GM18870 (cell line): ENCODE results near the gene ANXA8.
"Not testable (repeated sequence)": the region's sequence is repeated elsewhere in the genome, so short reads cannot be mapped to it uniquely, and the experiment has no call there.

Source experiments
- ATAC-seq: cut with Tn5 transposase; IDR thresholded peaks from one replicate; pipeline ENCODE4 v1.9.1; 2021; ENCODE audit warnings: moderate library complexity; ENCODE audit not compliant: unreplicated experiment

Gene ANXA8, protein sequence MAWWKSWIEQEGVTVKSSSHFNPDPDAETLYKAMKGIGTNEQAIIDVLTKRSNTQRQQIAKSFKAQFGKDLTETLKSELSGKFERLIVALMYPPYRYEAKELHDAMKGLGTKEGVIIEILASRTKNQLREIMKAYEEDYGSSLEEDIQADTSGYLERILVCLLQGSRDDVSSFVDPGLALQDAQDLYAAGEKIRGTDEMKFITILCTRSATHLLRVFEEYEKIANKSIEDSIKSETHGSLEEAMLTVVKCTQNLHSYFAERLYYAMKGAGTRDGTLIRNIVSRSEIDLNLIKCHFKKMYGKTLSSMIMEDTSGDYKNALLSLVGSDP

DNA sequence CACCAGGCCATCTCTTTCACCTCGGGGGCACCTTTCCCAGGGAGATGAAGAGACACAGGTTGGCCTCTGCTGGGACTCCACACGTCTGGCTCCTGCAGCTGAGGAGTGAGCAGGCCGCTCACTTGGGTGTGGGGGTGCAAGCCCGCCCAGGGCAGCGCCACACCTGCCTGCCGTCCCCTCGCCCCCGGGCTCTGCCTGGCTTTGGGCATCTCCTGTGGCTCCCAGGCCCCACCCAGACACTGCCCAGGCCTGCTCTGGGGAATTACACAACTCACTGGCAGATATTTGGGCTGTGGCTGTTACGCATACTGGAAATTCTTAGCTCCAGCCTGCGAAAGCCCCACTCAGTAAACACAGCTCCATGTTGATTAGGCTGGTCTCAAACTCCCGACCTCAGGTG lies at the start of gene ANXA8:
Gene ANXA8, minus strand, starts transcription at position 193 of the 400 bp plus-strand sequence. Its CDS starts 182 bp downstream, at position 11.
- not testable (repeated sequence) for ATAC-seq

DNA sequence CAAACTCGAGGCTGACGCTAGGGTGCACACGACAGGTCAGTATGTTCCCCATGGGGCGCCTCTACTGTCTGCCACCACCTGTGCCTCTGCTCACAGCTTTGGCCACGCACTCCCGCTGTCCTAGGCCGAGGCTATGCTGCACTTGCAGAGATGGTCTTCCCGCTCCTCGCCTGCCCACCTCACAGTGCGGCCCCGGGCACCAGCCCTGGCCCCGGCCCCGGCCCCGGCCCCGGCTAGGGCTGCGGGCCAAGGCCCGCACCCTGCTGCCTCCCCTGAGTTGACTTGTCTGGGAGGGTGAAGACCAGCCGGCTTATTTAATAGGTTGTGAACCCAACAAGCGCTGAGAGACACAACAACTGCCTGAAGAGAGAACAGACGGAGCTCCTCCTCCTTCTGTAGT lies 39.6 kb upstream of the ANXA8 start, which contains the start of gene AGAP9:
Gene AGAP9, minus strand, starts transcription at position 164 of the 400 bp plus-strand sequence. Its CDS starts 112 bp downstream, at position 52.
- not testable (repeated sequence) for ATAC-seq

DNA sequence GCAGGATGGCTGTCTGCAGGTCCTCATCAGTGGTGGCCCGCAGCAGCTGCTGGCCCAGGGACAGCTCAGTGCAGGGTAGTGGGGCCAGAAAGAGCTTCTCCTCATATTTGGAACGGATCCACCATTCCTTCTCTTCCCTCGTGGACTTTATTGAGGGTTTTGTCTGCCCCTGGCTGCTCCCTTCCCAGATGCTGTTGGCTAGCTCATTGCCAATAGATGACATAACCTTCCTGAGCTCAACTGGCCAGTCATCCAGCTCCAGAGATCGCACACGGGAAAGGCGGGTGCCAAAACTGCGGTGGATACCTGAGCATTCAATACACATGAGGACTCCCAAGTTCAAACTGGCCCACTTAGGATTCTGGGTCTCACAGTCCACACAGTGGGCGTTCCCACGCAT lies 18.4 kb upstream of the ANXA8 start:
- ATAC-seq = not testable (repeated sequence)

DNA sequence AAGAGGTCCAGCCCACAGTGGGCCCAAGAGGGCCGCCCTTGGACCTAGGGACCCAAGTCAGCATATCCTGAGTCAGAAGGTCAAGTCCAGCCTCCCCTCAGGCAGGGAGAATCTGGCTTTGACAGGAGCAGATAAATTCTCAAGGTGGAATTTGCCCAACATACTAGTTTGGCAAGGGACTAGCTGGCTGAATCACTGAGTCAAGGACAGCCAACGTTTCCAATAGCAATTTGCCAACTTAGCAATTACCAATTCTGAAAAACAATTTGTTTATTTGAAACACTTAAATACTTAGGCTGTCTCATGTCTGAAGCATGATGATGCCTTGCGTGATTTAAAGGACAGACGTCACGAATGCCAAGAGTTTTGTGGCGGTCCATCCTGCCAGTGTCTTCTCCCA lies 10.3 kb upstream of the ANXA8 start:
- ATAC-seq = not testable (repeated sequence)

DNA sequence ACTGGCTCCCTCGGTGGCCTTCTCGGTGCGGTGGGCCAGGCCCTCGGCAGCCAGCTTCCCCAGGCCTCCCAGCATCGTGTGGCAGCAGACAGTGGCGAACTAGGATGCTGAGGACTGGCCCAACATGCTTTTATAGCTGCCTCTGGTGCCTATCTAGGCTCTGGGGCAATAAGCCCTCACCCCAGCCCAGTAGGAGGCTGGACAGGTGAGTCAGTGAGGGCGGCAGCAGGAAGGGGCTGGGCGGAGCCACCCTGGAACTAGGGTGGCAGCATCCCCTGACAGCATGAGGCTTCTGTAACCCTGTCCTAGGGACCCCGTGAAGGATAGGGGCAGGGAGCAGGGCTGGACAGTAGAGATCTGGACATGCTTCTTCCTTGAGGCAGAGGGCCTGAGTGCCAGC lies 7.7 kb upstream of the ANXA8 start, which contains the start of gene FAM25G:
Gene FAM25G, minus strand, starts transcription at position 101 of the 400 bp plus-strand sequence. Its CDS starts 26 bp downstream, at position 75.
- ATAC-seq = not testable (repeated sequence)

DNA sequence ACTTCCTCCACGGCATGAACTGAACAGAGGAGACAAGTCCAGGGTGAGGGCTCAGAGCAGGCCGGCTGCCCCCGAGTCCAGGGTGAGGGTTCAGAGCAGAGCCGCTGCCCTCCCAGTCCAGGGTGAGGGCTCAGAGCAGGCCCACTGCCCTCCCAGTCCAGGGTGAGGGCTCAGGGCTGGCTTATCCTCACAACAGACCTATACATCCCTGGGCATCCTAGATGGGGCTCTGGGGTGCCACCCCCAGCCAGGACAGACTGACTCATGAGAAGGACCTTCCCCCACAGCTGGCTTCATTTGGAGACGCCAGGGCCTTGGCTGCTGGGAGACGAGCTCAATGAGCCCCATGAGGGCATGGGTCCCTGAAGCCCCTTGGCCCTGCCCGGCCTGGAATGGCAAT lies 5.7 kb upstream of the ANXA8 start:
- not testable (repeated sequence) for ATAC-seq

GRCh38 chr10:47485943-47486342 lies 2.0 kb upstream of the ANXA8 start:
- not testable (repeated sequence) for ATAC-seq

DNA sequence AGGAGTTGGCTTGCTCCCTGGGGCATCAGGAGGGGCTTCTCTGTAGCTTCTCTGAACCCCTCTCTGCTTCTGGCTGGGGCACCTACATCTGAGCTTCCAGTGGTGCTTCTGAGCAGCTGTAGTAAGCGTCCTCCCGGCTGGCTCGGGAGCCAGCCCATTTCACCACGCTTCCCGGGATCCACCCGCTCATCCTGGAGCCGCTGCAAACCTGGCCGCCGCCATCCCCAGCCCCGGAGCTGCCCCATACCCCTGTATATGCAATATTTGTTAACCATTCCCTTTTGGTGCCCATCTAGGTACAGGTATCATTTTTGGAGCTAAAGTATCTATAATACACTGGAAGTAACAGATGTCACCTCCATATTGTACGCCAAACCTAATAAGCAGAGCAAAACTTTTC lies 871 bp upstream of the ANXA8 start:
- not testable (repeated sequence) for ATAC-seq

- ATAC-seq = not testable (repeated sequence)
These were observed 1.5 kb downstream of the ANXA8 start for GRCh38 chr10:47482367-47482766.

DNA sequence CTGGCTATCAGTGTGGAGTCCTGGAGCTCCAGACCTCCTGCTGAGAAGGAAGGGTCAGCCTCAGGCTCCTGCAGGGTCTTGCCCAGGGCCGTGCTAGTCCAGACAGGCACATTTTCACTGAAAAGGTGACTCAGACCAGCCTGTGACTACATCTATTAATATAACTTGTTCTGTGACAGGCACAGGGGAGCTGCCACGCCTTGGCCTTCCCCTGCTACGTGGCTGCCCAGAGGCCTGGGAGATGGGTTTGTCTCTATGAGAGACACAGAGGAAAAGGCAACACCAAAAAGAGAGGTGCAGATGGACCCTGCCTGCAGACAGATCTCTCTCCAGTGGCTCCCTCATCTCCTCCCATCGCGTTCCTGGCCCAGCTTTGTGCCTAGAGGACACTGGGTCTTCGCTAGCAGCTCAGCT lies 2.1 kb downstream of the ANXA8 start:
- ATAC-seq = not testable (repeated sequence)

GRCh38 chr10:47481182-47481766 lies 2.6 kb downstream of the ANXA8 start:
- ATAC-seq = not testable (repeated sequence)

DNA sequence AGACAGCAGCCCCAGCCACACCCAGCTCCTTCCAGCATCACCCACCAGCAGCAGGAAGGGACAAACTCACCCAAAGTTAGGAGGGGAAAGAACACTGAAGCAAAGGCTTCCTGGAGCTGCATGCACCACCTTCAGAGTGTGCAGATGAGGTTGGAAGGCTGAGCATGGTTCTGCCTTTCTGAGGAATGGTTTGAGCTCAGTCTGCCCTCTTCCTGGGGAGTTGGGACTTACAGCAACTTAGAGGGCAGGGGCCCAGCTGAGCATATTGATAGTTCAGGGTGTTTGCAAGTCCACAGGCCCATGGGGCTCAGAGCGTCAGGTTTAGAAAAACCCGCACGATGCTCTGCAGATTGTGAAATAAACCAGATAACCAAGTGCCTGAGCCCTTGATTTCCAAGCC lies 3.8 kb downstream of the ANXA8 start:
- not testable (repeated sequence) for ATAC-seq

- not testable (repeated sequence) for ATAC-seq
These were observed 5.8 kb downstream of the ANXA8 start for GRCh38 chr10:47478114-47478513.

DNA sequence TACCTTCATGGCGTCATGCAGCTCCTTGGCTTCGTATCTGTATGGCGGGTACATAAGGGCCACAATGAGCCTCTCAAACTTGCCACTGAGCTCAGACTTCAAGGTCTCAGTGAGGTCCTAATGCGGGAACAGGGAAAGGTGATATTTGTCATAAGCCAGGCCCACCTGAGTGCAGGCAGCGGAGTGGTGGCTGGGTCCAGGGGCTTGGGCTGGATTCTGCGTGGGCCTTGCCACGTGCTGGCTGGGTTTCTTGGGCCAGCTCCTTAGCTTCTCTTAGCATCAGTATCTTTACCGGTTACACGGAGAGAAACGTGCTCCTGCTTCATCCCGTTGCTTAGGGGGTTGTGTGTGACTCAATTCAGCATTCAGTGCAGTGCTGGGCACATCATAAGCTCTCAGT lies 6.8 kb downstream of the ANXA8 start:
- ATAC-seq = not testable (repeated sequence)

DNA sequence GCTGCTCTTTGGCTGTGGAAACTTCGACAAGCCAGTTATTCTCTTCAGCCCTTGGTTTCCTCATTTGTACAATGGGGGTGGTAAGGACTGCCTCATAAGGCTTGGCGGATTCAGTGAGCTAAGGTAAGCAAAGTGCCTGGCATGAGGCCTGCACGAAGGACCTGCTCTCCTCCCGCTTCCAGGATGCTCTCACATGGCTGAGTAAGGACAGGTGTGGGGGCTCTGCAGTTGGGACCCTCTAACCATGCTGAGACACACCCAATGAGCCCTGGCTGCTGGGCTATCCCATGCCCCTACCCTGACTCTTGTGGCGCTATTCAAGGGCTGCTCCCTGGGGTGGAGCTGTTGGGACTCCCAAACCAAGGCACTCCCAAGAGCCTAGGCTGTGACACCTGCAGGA lies 8.8 kb downstream of the ANXA8 start:
- ATAC-seq = not testable (repeated sequence)

DNA sequence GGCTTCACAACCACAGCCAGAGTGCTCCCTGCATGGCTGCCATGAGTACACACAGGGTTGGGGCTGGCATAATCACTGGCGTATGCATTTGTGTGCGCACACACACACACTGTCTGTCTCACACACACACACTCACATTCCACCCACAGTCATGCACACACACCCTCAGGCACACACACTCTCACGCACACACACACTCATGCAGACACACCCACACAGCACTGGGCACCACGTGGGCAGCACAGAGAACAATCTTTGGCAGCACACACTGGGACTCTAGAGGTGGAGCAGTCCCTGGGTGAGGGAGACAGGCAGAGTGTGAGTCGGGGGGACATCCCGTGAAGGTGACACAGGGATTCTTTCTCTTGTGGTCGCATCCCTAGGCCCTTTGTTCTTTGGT lies 10.4 kb downstream of the ANXA8 start:
- not testable (repeated sequence) for ATAC-seq

- ATAC-seq = peak; percentile 67
These were observed 11.3 kb downstream of the ANXA8 start for GRCh38 chr10:47472647-47473046.

- not testable (repeated sequence) for ATAC-seq
These were observed 11.8 kb downstream of the ANXA8 start for GRCh38 chr10:47472072-47472471.

- ATAC-seq = not testable (repeated sequence)
These were observed 15.0 kb downstream of the ANXA8 start for GRCh38 chr10:47468731-47469528.

DNA sequence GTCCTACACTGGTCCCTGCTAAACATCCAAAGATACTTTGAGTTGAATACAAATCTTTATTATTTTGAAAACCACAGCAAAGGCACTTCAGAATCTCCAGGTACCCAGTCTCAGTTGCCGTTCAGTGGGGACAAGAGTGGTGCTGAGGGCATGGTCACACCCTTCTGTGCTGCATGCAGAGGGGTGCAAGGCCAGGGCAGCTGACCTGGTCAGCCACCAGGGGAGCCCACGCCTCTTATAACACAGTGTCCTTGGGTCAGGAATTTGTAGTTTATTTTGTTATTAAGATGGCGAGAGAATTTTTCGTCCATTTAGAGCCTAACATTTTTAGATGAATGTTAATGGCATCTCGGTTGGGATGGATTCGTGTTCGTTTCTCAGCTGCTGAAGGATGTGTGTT lies 16.0 kb downstream of the ANXA8 start:
- ATAC-seq = not testable (repeated sequence)

DNA sequence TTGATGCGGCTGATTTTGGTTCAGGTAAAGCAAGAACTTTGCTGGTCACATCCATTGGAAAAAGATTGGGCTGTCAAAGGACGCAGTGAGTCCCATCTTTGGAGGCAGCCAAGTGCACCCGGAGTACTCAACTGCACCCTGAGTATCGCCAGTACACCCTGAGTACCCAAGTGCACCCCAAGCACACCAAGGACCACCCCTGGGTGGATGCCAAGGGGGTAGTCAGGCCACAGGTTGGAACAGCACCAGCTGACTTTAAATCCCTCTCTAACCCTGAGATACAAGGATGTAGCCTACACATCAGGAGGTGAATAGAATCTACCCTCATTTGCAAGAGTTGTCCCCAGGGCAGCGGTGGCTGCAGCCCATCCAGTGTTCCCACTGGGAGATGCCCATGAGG lies 16.5 kb downstream of the ANXA8 start:
- ATAC-seq = not testable (repeated sequence)
